IMR-90 (cell line): ENCODE data around the gene BMP7. TPM values are rescaled to one million over a fixed set of nuclear protein-coding genes. Genes with fewer than 3 reads are reported as not detected.

Source experiments
- ATAC-seq: fragments of 200-7000 bp; cut with Tn5 transposase; 2 replicates; pipeline ENCODE4 v1.9.1; 2020; ENCODE audit warnings: low read depth, mild to moderate bottlenecking, moderate library complexity
- BruUV-seq: library from RNA; stranded (reverse); fragments of 400-500 nt; replicated peaks from 2 replicates; lab custom pipeline; 2021; lab: Mats Ljungman, UMichigan
- CTCF ChIA-PET: fragments of 300-600 bp; formaldehyde crosslinking; extraction: SDS; loops from one replicate; lab custom pipeline; 2021; ENCODE audit warnings: antibody characterized with exemption; lab: Yijun Ruan, JAX
- POLR2A ChIA-PET: fragments of 300-600 bp; sonication (Branson Sonifier 250); formaldehyde crosslinking; loops from one replicate; lab custom pipeline; 2022; ENCODE audit warnings: antibody characterized with exemption; ENCODE audit not compliant: unreplicated experiment; lab: Charles Lee
- DNase-seq: peaks from one replicate; pipeline ENCODE4 v3.0.0; 2013
- H2AFZ ChIP-seq: replicated peaks from 2 replicates; pipeline ENCODE3; 2013; ENCODE audit warnings: low read length, mild to moderate bottlenecking; ENCODE audit not compliant: poor library complexity
- H2AK5ac ChIP-seq: 2 replicates; pipeline ENCODE4 v1.6.1; 2013; ENCODE audit warnings: low read depth, low read length, inconsistent platforms
- H2AK9ac ChIP-seq: replicated peaks from 2 replicates; pipeline ENCODE3; 2013; ENCODE audit warnings: mild to moderate bottlenecking, low read depth, low read length, moderate library complexity; ENCODE audit not compliant: poor library complexity
- H2BK120ac ChIP-seq: 2 replicates; pipeline ENCODE4 v1.6.1; 2013; ENCODE audit warnings: low read depth, low read length, inconsistent platforms
- H2BK15ac ChIP-seq: 3 replicates; pipeline ENCODE4 v1.6.1; 2013; ENCODE audit warnings: low read depth, low read length, inconsistent platforms
- H2BK20ac ChIP-seq: 2 replicates; pipeline ENCODE4 v1.6.1; 2013; ENCODE audit warnings: low read depth, mild to moderate bottlenecking, inconsistent platforms, low read length, moderate library complexity
- H2BK5ac ChIP-seq: 2 replicates; pipeline ENCODE4 v1.6.1; 2013; ENCODE audit warnings: mild to moderate bottlenecking, low read depth, low read length, inconsistent platforms; ENCODE audit not compliant: poor library complexity, severe bottlenecking
- H3K14ac ChIP-seq: replicated peaks from 2 replicates; pipeline ENCODE4 v1.6.1; 2013; ENCODE audit warnings: low read depth, low read length, inconsistent platforms
- H3K18ac ChIP-seq: 2 replicates; pipeline ENCODE4 v1.6.1; 2013; ENCODE audit warnings: low read depth, low read length, control low read depth
- H3K23ac ChIP-seq: 2 replicates; pipeline ENCODE4 v1.6.1; 2013; ENCODE audit warnings: low read depth, low read length, inconsistent platforms
- H3K27ac ChIP-seq: 2 replicates; pipeline ENCODE4 v1.5.1; 2013; ENCODE audit warnings: mild to moderate bottlenecking, control low read depth, low read length; ENCODE audit not compliant: insufficient read depth
- H3K27me3 ChIP-seq: 2 replicates; pipeline ENCODE4 v1.6.1; 2013; ENCODE audit warnings: low read length; ENCODE audit not compliant: control insufficient read depth, insufficient read depth
- H3K36me3 ChIP-seq: 2 replicates; pipeline ENCODE4 v1.6.1; 2013; ENCODE audit warnings: low read length, mixed read lengths; ENCODE audit not compliant: control insufficient read depth, insufficient read depth
- H3K4ac ChIP-seq: 2 replicates; pipeline ENCODE4 v1.6.1; 2013; ENCODE audit warnings: low read depth, low read length, inconsistent platforms
- H3K4me1 ChIP-seq: 2 replicates; pipeline ENCODE4 v1.6.1; 2013; ENCODE audit warnings: low read length, mixed read lengths; ENCODE audit not compliant: control insufficient read depth, insufficient read depth
- H3K4me2 ChIP-seq: 2 replicates; pipeline ENCODE4 v1.6.1; 2013; ENCODE audit warnings: low read depth, mild to moderate bottlenecking, control low read depth, low read length, moderate library complexity
- H3K4me3 ChIP-seq: 2 replicates; pipeline ENCODE4 v1.5.1; 2013; ENCODE audit warnings: low read depth, mild to moderate bottlenecking, control low read depth, low read length, moderate library complexity; ENCODE audit not compliant: insufficient read depth
- H3K56ac ChIP-seq: 2 replicates; pipeline ENCODE4 v1.6.1; 2013; ENCODE audit warnings: low read length, inconsistent platforms; ENCODE audit not compliant: insufficient read depth; ENCODE audit errors: extremely low read depth
- H3K79me1 ChIP-seq, 2 experiments: 2 replicates each; pipeline ENCODE4 v1.6.1; 2013; ENCODE audit warnings: low read length in 2 of 2, inconsistent platforms in 1 of 2, low read depth in 1 of 2
- H3K9ac ChIP-seq: 2 replicates; pipeline ENCODE4 v1.6.1; 2013; ENCODE audit warnings: low read depth, low read length, control low read depth
- H3K9me1 ChIP-seq: 2 replicates; pipeline ENCODE4 v1.6.1; 2013; ENCODE audit warnings: low read length, inconsistent platforms; ENCODE audit not compliant: insufficient read depth
- H3K9me3 ChIP-seq: 2 replicates; pipeline ENCODE4 v1.6.1; 2013; ENCODE audit warnings: low read length; ENCODE audit not compliant: control insufficient read depth, insufficient read depth
- H4K20me1 ChIP-seq: 2 replicates; pipeline ENCODE4 v1.6.1; 2013; ENCODE audit warnings: low read length, inconsistent platforms; ENCODE audit not compliant: insufficient read depth
- H4K5ac ChIP-seq: 2 replicates; pipeline ENCODE4 v1.6.1; 2013; ENCODE audit warnings: mild to moderate bottlenecking, low read depth, low read length, control low read depth
- H4K8ac ChIP-seq, 2 experiments: 2 replicates each; pipeline ENCODE4 v1.6.1; 2013; ENCODE audit warnings: low read depth in 2 of 2, low read length in 2 of 2, control low read depth in 1 of 2, inconsistent platforms in 1 of 2
- H4K91ac ChIP-seq: 2 replicates; pipeline ENCODE4 v1.6.1; 2013; ENCODE audit warnings: low read depth, low read length, inconsistent platforms; ENCODE audit not compliant: insufficient read depth
- BHLHE40 ChIP-seq: fragments of 150-350 bp; IDR thresholded peaks from 2 replicates; pipeline ENCODE4 v1.6.1; 2016; ENCODE audit warnings: mild to moderate bottlenecking, low read depth, low read length
- CEBPB ChIP-seq: IDR thresholded peaks from 2 replicates; pipeline ENCODE4 v1.6.1; 2012; ENCODE audit warnings: low read depth, low read length, improper control_type of control experiment
- CHD1 ChIP-seq: IDR thresholded peaks from 2 replicates; pipeline ENCODE4 v1.6.1; 2012; ENCODE audit warnings: low read depth, low read length, improper control_type of control experiment
- ELK1 ChIP-seq: fragments of 150-350 bp; IDR thresholded peaks from 2 replicates; pipeline ENCODE4 v1.6.1; 2016; ENCODE audit warnings: low read depth, mild to moderate bottlenecking, low read length, moderate library complexity, borderline replicate concordance
- FOS ChIP-seq: fragments of 150-350 bp; IDR thresholded peaks from 2 replicates; pipeline ENCODE4 v1.6.1; 2016; ENCODE audit warnings: low read depth, low read length
- MAFK ChIP-seq: IDR thresholded peaks from 2 replicates; pipeline ENCODE4 v1.6.1; 2012; ENCODE audit warnings: low read depth, low read length, improper control_type of control experiment
- MAZ ChIP-seq: IDR thresholded peaks from 2 replicates; pipeline ENCODE4 v1.6.1; 2012; ENCODE audit warnings: low read depth, mild to moderate bottlenecking, low read length, improper control_type of control experiment, moderate library complexity, borderline replicate concordance
- MXI1 ChIP-seq: IDR thresholded peaks from 2 replicates; pipeline ENCODE4 v1.6.1; 2012; ENCODE audit warnings: low read depth, mild to moderate bottlenecking, low read length, moderate library complexity, borderline replicate concordance
- NFE2L2 ChIP-seq: fragments of 150-350 bp; IDR thresholded peaks from 2 replicates; pipeline ENCODE4 v1.6.1; 2016; ENCODE audit warnings: low read depth, mild to moderate bottlenecking, low read length
- POLR2A ChIP-seq: IDR thresholded peaks from 2 replicates; pipeline ENCODE4 v1.6.1; 2012; ENCODE audit warnings: mild to moderate bottlenecking, low read depth, low read length
- RAD21 ChIP-seq: IDR thresholded peaks from 2 replicates; pipeline ENCODE4 v1.6.1; 2012; ENCODE audit warnings: low read length, improper control_type of control experiment
- RCOR1 ChIP-seq: IDR thresholded peaks from 2 replicates; pipeline ENCODE4 v1.6.1; 2012; ENCODE audit warnings: mild to moderate bottlenecking, low read length, improper control_type of control experiment; ENCODE audit not compliant: insufficient replicate concordance
- SMC3 ChIP-seq: fragments of 150-350 bp; IDR thresholded peaks from 2 replicates; pipeline ENCODE4 v1.6.1; 2016; ENCODE audit warnings: low read depth, mild to moderate bottlenecking, antibody characterized with exemption, low read length, moderate library complexity
- USF2 ChIP-seq: fragments of 150-350 bp; IDR thresholded peaks from 2 replicates; pipeline ENCODE4 v1.6.1; 2017; ENCODE audit warnings: mild to moderate bottlenecking, antibody characterized with exemption, low read length, low read depth
- WGBS, 2 experiments: methylation state at CpG; one replicate each; pipeline versions ENCODE4 v1.1.5 to v1.1.7; 2013; ENCODE audit warnings: missing lambda C conversion rate in 2 of 2; ENCODE audit not compliant: insufficient read length in 1 of 2; ENCODE audit errors: extremely low coverage in 2 of 2; 5-methylcytosine and 5-hydroxymethylcytosine counted together
- dilution Hi-C: fragments of 300-500 bp; cut with HindIII; formaldehyde crosslinking; loops from one replicate; pipeline ENCODE4 v1.14.3; 2018; ENCODE audit warnings: low sequenced_read_pairs; ENCODE audit not compliant: unreplicated experiment
- in situ Hi-C: fragments of 300-500 bp; cut with MboI; formaldehyde crosslinking; loops from 3 replicates; pipeline ENCODE4 v1.14.3; 2019; ENCODE audit warnings: low sequenced_read_pairs, inconsistent platforms, mixed read lengths
- intact Hi-C: fragments of 100-400 bp; cut with micrococcal nuclease; formaldehyde crosslinking; loops from 2 replicates; pipeline ENCODE4 v1.10.0; 2022
- polyA plus RNA-seq, 3 experiments: library from polyadenylated mRNA; depleted of rRNA; stranded (reverse); fragments of >200 nt; gene quantifications; 2 replicates each; pipeline ENCODE4 v1.2.3, GENCODE V29; 2012; ENCODE audit warnings: low replicate concordance in 1 of 3
- total RNA-seq: library from RNA; depleted of rRNA; stranded (reverse); fragments of >200 nt; gene quantifications from 2 replicates; pipeline ENCODE4 v1.2.3, GENCODE V29; 2012
- TF ChIP-seq, protein P1 (sequence below): conservative IDR thresholded peaks from 2 replicates; pipeline ENCODE4 v1.5.1; 2012; ENCODE audit warnings: mild to moderate bottlenecking, low read depth, low read length, improper control_type of control experiment

Gene BMP7
- total and polyA plus RNA-seq, 2 of the 4 experiments (the other 2 are of a cell fraction): not detected

DNA sequence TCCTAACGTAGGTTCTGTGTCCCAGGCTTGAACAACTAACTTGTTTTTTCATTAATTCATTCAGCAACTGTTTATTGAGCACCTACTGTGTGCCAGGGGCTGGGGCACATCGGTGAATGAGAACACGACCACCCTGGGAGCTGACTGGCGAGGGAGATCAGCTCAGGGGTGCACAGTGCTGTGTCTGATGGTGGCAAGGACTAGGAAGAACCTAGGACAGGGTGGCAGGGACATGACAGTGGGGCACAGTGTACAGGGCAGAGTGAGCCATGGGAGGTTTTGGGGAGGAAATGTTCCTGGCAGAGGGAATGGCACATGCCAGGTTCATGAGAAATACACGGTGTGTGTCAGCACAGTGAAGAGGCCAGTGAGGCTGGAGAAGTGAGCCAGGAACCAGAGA is 76.7 kb downstream of the BMP7 start:
- Histone ChIP-seq H3K56ac (no peak overlapping the region), H3K4me3 (no peak overlapping the region), H3K79me1 (no peaks in the 10 kb centered on the region), H3K4me2 (no peak overlapping the region), H4K8ac (no peak overlapping the region), H3K4me1 (no peaks in the 10 kb centered on the region), H2BK5ac (no peak overlapping the region), H3K14ac (no peak overlapping the region), H3K23ac (no peak overlapping the region), H3K27ac (no peak overlapping the region), H2AK9ac (no peak overlapping the region), H3K27me3 (no peaks in the 10 kb centered on the region), H3K36me3 (no peaks in the 10 kb centered on the region), H2BK15ac (no peak overlapping the region), H2AK5ac (no peak overlapping the region), H3K4ac (no peak overlapping the region), H2BK20ac (no peak overlapping the region), H2BK120ac (no peak overlapping the region), H2AFZ (no peak overlapping the region), H3K18ac (no peak overlapping the region), H3K9ac (no peak overlapping the region), H3K9me1 (no peaks in the 10 kb centered on the region), H4K91ac (no peak overlapping the region), H3K9me3 (peaks cover 5% of the 10 kb centered on the region), H4K5ac (no peak overlapping the region), H4K20me1 (no peaks in the 10 kb centered on the region)
- ChIA-PET POLR2A (no interaction called here), CTCF (no interaction called here)
- BruUV-seq: no TSS peak
- intact Hi-C loops (no loop called here), dilution Hi-C loops (no loop called here), in situ Hi-C loops (no loop called here)
- ATAC-seq: no peak
- DNase-seq: no peak
- no peak for TF ChIP-seq USF2
- TF ChIP-seq RCOR1: no peak
- TF ChIP-seq BHLHE40: no peak
- no peak for TF ChIP-seq CEBPB
- no peak for TF ChIP-seq RAD21
- TF ChIP-seq FOS: no peak
- no peak for TF ChIP-seq SMC3
- no peak for TF ChIP-seq MXI1
- no peak for TF ChIP-seq MAZ
- no peak for TF ChIP-seq NFE2L2
- no peak for TF ChIP-seq POLR2A
- TF ChIP-seq, protein P1, sequence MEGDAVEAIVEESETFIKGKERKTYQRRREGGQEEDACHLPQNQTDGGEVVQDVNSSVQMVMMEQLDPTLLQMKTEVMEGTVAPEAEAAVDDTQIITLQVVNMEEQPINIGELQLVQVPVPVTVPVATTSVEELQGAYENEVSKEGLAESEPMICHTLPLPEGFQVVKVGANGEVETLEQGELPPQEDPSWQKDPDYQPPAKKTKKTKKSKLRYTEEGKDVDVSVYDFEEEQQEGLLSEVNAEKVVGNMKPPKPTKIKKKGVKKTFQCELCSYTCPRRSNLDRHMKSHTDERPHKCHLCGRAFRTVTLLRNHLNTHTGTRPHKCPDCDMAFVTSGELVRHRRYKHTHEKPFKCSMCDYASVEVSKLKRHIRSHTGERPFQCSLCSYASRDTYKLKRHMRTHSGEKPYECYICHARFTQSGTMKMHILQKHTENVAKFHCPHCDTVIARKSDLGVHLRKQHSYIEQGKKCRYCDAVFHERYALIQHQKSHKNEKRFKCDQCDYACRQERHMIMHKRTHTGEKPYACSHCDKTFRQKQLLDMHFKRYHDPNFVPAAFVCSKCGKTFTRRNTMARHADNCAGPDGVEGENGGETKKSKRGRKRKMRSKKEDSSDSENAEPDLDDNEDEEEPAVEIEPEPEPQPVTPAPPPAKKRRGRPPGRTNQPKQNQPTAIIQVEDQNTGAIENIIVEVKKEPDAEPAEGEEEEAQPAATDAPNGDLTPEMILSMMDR: no peak
- TF ChIP-seq CHD1: no peak
- TF ChIP-seq MAFK: no peak
- TF ChIP-seq ELK1: no peak
- WGBS, 2 experiments: 53% methylated on average over 4 of the region's 5 CpGs; no CpG with 5 or more reads in 1 of the 2 experiments
